GM19035 (cell line): Measurements from ENCODE around the gene CAB39.
A peak's percentile ranks its signal among the peaks of the same experiment; 100 is the strongest.

Source experiments
- ATAC-seq: cut with Tn5 transposase; IDR thresholded peaks from one replicate; pipeline ENCODE4 v1.9.1; 2021; ENCODE audit not compliant: unreplicated experiment

CAB39 gene

DNA sequence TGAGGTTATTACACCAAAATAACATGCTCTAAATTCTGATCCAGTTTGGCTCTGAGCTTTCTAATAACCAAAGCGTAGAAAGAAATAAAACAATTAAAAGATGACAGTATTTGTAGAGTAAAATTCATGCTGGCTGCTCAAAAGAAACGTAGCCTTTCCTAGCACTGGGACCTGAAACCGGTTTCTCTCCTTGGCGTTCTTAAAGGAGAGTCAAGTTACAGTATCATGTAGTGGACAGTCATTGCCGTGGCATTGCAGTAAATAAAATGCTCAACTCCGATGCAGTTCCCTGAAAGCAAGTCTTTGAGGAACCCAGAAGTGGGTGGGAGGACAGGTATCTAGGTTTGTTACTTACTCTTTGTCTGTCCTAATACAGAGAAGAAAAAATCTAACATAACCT lies 99.4 kb downstream of the CAB39 start:
- ATAC-seq, result no peak

DNA sequence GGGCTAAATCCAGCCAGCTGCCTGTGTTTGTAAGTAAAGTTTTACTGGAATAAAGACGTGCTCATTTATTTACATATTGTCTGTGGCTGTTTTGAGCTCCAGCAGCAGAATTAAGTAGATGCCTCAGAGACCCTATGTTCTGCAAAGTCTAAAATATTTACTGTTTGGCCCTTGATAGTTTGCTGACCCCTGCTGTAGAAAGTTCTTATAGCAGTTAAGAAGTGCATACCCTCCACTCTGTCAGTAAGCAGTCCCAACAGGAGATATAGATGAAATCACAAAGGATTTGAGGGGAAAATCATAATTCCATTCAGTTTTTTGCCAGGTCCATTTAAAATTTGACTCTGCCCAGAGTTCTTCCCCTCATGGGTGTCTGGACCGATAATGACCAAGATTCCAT lies 102.0 kb downstream of the CAB39 start:
- ATAC-seq, result no peak

DNA sequence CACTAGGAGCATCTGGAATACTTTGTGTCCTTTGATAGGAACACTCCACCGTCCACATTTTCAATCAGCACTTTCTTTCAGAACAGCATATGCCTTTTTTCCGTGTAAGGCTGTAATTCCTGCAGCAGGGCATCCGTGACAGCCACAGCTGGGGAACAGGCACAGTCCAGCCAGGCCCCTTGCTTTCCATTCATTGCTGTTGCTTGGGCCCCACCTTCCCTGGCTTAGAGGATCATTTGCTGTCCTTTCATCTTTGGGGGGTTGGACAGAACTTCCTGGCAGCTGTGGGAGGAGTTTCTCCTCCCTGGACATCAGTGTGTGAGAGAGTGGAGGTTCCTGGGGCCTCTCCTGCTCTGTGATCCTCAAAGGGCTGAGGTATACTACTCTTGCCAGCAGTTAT lies 102.4 kb downstream of the CAB39 start:
- no peak for ATAC-seq

DNA sequence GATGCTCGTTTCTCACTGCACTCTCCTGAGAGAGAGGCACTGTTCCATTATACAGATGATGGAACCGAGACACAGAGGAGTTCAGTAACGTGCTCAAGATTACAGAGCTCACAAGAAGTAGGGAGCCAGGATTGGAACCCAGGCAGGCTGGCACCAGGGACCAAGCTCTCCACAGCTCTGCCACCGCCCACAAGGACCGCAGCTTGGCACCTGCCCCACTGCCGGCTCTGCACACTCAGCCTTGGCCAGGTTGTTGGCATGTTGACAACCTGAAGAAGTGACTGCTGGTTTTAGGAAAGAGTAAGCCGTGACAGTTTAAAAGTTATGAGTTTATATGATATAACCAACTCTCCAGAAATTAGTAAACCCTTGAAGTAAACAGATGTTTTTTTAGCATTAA lies 104.1 kb downstream of the CAB39 start:
- no peak for ATAC-seq

DNA sequence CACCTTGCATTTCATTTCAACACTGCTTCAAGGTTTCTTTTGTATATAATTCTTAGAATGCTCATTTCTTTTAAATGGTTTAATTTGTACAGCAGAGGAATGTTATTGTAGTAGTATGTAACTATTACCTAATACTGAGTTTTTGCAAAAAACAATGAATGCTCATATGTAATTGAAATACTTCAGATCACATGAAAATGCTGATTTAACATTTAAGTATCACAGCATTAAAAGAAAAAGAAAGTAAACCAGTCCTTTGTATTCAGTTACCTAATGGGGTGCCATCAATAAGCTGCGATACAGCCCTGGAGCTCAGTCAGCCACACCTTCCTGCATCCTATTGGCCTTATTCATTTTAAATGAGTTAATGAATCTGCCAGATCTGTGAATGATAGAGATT lies 106.8 kb downstream of the CAB39 start:
- no peak for ATAC-seq

DNA sequence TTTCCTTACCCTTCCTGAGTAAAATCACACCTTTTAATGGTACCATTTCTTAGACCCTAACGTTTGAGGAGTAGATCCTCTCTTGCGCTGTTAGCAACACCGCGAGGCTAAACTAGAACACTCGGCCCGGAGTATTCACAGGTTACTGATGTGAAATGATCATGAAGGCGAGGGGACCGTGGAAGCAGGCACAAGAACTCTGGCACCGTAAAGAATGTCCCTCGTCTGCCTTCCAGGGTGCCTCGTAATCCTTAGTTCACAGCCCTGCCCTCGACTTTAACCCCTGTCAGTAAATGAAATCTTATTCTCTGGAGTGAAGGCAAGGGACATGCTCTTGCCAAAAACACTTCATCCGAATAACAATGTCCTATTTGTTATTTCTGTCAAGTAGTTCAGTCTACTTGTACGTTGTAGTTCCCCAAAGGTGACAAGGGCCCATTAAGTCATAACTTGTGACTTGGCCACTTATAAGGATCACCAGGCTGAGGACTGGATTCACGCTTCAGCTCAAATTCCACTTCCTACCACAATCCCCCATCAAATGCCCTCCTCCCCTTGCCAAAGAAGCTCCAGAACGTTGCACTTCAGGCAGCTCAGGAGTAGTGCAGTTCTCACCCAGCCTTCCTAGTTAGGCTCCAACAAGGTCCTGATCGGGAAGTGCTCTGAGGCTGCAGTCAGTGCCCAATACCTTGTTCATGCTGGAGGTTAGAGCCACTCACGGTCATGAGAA lies 108.8 kb downstream of the CAB39 start:
- no peak for ATAC-seq

DNA sequence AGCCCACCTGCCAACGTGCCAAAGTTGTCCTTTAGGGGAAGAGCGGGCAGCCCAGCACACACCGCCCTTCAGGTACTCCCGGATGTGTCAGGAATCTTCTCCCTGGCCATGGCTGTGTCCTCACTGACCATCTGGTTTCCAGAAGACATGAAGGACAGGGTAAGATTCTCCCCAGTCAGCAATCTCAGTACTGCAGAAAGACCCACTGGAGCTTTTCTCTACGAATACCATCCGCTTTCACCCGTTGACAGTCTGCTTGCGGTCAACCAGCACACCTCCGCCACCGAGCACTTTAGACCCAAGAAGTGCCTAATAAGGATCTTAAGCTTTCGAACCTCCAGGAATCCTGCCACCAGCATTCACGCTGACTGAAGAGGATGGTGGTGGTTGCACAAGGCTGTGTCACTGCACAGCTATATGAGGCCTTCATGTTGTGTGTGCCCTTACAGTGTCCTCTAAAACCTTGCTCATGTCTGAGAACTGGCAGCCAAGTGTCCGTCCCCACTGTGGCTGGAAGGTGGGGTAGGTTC lies 109.4 kb downstream of the CAB39 start:
- no peak for ATAC-seq

DNA sequence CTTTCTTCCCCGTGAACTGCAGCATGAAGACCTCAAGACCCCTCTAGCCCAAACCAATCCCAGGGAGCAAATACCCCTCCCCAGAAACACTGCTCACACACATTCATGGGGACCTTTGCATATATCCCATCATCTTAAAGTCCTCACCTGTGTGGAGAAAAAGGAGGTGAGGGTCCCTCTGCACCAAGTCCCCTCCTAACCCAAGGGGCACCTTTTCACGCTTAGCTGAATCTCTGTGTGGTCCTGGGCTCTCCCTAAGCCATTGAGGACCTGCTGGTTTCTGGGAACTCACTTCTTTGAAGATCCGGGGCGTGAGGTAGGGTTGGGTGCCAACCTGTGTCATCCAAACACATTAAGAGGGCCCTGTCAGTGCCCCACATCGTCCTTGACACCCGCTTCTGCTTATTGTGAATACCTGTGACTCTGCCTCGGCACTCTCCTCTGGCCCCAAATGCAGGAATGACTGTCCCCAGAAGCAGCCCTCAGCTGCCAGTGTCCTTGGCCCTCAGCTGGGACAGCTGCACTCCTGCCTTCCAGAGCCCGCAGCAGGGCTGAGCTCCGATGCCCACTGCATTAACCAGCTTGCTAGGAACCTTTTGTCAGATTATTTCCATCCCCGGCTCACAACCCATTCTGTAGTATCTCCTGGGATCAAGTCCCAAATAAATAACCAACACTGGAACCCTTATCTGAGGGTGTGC lies 110.8 kb downstream of the CAB39 start:
- ATAC-seq, result no peak

DNA sequence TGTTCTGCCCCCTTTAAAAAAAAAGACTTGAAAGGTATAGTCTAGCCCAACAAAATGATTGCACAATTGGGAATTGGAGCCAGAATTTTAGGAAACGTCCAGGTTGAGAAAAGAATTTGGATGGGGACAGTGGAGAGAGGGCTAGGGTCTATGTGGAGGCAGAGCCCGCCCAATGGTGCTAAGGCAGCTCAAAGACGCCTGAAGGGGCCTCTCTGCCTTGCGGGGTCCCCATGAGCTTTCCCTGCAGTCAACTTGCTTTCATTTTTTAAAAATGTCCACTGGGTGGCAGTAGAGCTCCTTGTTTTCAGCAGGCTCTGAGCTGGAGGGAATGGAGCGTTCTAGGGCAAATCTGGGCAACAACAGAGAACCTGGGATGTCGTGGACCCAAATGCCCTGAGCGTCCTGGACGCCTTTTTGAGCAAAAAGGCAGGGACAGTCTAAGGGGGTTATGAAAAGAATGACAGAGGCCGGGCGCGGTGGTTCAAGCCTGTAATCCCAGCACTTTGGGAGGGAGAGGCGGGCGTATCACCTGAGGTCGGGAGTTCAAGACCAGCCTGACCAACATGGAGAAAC lies 111.8 kb downstream of the CAB39 start:
- ATAC-seq, result peak; percentile 41

DNA sequence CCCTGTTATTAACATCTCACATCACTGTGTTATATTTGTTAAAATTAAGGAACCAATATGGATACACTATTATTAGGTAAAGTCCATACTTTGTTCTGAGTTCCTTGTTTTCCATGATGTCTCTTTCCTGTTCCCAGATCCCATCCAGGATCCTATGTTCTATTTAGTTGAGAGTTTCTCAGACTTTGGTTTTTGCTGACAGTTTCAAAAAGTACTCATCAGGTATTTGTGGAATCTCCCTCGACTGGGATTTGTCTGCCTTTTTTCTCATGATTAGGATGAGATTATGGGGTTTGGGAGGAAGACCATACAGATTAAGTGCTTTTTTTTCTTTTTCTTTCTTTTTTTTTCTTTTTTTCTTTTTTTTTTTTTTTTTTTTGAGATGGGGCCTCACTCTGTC lies 112.7 kb downstream of the CAB39 start:
- ATAC-seq, result no peak

DNA sequence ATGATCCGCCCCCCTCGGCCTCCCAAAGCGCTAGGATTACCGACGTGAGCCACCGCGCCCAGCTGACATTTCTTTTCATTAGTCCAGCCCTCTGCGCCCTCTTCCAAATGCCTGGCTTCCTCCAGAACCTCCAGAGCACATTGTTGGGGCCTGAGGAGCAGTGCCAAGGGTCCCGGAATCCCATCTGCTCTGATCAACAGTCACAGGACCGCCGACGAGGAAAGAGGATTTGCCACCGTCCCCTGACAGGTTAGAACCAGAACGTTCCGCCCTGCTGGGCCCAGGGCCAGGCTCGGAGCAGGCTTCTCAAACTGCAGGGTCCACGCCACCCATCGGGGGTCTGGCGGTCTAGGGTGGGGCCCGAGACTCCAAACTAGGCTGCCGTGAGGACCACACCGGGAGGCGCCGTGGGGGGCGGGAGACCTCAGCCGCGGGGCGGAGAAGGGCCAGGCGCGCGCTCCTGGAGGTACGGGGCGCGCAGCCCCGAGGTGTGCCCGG lies 115.2 kb downstream of the CAB39 start:
- peak; percentile 23 for ATAC-seq

DNA sequence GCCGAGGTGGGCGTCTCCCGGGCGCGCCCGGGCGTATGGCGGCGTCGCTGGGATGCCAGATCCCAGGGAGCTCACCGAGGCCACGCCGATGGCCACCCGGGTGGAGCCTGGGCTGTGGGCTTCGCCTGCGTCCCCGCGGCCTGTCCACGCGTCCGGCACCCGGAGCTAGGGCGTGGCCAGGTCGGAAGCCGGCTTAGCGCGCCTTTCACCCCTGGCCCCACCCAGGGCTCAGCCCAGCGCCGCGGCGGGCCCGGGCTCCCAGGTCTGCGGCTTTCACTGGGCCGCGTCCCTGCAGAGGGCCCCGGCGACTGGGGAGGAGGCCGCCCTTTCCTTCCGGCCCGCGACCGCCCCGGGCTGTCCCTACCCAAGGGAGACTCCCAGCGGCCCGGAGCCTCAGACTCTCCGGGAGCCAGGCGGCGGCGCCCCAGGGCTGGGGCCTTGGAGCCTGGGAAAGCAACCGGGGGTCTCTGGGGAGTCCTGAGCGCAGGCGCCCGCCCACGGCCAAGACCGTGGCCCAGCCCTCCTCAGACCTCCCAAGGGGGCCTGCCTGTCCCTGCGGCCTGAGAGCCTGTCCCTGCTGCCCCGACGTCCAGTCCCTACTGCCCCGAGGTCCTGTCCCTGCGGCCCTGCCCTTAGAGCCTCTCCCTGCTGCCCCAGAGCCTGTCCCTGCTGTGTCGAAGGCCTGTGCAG lies 115.8 kb downstream of the CAB39 start:
- ATAC-seq, result peak; percentile 66

DNA sequence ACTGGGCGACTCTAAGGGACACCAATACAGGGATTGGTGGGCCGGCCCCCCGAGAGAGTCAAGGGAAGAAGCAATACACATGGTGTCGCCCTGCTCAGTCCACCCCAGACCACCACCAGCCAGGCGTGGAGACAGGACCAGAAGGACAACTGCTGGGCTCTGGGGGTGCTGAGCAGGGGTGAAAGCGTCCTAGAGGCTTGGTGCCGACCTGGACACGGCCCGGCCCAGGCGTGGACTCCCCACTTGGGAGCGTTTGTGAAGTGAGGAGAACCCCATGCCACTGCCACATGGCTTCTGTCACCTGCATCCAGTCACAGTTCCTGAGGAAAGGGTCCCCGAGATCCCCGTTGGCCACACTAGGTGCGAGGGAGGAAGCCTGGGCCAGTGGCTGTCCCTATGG lies 116.7 kb downstream of the CAB39 start:
- no peak for ATAC-seq

DNA sequence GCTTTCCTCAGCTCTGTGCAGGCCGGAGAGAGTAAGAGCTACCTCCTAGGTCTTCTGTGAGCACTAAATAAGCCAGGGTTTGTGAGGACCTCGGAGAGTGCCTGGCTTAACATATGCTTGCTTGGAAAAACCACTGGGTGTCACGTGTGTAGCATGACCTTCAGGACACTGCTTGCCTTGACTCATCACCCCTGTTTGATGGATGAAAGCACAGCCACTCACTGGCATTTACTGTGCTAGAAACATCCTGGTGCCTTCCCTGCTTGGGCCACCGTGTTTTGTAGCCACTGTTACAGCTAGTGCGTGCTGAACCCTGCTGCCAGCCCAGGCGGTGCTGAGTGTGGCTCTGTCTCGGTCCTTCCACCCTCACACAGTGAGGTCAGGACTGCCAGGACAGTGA lies 117.3 kb downstream of the CAB39 start:
- ATAC-seq, result no peak

DNA sequence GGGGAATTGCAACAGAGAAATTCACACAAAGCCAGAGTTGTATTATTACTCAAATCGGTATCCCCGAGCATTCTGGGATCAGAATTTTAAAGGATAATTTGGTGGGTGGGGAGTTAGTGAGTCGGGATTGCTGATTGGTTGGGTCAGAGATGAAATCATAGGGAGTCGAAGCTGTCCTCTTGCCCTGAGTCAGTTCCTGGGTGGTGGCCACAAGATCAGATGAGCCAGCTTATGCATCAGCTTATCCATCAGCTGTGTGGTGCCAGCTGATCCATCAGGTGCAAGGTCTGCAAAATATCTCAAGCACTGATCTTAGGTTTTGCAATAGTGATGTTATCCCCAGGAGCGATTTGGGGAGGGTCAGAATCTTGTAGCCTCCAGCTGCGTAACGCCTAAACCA lies 117.8 kb downstream of the CAB39 start:
- no peak for ATAC-seq

DNA sequence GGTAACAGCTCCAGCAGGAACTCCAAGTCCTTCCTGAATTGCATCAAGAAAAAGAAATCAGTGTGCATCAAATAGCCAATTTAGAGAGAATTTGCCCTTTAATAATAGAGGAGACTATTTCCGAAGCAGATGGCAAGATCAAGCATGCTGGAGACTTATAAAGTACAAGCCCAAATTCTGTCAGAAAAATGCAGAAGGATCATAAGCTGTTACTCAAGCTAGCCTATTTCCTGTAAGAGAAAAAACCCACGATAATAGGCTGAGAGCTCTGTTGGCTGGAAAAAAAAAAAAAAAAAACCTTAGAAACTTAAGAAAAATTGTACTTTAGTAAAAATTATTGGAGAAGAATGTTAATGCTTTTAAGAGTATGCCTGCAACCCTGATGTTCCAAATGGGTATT lies 127.7 kb downstream of the CAB39 start:
- ATAC-seq, result no peak

DNA sequence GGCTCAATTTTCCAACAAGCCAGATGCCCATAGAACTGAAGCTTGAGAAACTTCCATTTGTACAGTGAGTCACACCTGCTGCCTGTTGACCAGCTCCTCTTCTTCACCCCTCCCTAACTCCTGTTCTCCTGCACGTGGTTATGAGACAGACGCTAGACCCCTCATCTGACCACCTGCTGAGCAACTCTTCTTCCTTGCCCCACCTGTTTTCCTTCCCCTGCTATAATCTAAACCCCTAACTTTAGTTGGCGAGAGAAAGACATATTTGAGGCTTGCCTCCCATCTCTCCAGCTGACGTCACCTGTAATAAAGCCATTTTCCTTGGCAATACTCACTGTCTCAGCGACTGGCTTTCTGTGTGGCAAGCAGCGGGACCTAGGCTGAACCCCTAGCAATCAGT lies 129.8 kb downstream of the CAB39 start:
- no peak for ATAC-seq

DNA sequence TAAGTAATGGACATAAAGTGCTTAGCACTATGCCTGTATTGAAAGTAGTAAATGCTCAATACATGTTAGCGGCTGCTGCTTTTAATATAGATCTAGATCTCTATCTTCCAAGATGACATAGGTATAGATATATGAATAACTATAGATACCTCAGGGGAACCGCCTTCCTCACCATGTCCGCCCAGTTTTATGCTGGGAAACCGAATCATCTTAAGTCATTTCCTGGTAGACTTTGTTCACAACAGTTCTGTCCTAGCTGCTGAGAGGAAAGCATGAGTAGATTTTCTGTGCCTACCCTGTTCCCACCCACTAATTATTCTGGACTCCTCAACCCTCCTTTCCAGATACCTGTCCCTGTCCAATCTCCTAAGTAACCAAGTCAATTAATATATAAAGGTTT lies 130.5 kb downstream of the CAB39 start:
- ATAC-seq, result no peak

DNA sequence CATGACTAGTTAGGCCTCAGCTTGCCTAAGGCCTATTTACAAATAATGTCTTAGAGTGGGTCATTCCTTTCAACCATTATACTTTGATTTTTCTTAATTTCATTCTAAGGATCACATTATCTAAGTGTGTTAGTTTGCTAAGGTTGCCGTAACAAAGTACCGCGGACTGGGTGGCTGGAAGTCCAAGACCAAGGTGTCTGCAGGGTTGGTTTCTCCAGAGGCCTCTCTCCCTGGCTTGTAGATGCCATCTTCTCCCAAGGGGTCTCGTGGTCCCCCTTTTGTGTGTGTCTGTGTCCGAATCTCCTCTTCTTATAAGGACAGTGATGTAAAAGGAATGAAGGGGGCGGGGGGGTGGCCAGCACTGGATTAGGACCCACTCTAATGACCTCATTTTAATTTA lies 133.7 kb downstream of the CAB39 start:
- ATAC-seq, result no peak

DNA sequence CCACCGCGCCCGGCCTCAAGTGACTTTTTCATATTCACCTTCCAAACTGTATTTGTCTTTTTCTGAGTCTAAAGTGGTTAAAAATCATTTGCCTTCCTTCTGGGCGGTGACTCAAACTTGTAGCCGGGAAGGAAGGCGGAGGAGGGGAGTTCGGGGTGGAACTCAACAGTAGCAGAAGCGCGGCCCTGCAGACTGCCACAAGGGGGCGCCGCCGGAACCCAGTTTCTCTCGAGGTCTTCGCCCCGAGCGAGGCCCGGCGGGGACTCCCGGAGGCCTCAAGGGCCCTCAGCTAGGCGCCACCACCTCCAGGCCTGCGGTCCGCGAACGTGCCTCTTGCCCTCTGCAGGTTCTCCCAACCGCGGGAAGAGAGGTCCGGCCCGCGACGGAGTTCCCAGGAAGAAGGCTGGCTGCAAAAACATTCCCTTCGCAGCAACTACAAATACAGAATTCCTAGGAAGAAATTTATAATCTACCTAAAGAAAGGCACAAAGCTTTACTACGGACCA lies 135.3 kb downstream of the CAB39 start:
- peak; percentile 89 for ATAC-seq

DNA sequence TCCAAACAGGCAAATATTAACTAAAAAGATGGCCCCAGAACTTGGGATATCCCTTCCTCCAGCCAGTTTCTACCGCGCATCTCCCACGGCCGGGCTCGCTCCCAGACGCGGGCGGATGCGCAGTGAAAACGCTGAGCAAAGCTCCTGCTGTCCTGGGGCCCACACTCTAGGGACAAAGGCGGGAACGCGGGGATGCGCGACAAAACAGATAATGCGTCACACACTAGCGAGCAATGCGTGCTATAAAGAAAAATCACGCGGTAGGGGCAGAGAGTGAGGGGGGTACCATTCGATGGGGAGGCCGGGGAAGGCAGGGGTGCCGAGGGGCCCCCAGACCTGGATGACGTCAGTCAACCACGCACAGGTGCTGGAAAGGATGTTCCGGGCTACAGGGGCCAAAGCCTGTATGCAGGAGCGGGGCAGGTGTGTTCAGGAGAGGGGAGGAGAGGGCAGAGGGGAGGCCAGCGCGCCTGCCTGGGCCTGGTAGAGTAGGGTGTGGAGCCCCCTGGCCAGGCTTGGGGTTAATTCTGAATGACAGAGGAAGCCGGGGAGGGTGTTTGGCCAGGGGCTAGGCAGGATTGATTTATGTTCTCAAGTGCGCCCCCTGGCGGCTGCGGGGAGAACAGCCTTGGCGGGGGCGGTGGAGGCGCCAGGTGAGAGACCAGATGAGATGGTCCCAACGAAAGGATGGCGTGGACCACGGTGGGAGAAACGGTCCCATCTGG lies 137.2 kb downstream of the CAB39 start:
- ATAC-seq, result no peak
